GM18502 (cell line): ENCODE results near the gene RARG.

ENCODE experiments used
- ATAC-seq: cut with Tn5 transposase; IDR thresholded peaks from one replicate; pipeline ENCODE4 v1.9.1; 2021; ENCODE audit warnings: mild to moderate bottlenecking; ENCODE audit not compliant: unreplicated experiment, poor library complexity

The RARG gene

GRCh38 chr12:53231921-53232645 is at the start of gene RARG:
Gene RARG, minus strand, starts transcription at chr12:53232209. Its CDS starts 4,664 bp downstream, at chr12:53227545.
- ATAC-seq = no peak

DNA sequence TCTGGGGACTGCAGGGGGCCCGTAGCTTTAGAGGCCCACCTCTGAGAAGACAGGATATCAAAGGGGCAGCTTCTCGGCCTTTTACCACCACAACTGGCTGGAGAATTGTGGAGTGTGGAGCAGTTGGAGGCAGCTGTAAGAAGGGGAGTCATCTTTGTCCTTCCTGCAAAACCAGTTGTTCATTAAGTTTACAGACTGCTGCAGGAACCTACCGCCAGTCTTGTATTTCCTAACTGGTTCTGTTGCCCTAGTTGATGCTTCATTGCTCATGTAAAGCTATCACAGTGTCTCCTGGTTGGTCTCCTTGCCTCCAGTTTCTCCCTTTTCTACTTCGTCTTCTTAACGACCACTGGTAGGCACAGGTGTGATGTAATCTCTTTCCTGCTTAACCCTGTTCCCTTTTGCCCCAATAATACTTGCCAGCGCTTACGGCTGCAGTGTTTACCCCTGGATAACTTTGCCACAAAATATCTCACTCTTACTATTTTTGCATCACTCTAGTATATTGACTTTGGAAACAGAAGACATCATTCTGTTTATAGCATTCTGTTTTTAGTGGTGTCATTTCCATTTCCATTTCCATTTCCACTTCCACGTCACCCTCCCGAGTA is 48.0 kb upstream of the RARG start:
- no peak for ATAC-seq

DNA sequence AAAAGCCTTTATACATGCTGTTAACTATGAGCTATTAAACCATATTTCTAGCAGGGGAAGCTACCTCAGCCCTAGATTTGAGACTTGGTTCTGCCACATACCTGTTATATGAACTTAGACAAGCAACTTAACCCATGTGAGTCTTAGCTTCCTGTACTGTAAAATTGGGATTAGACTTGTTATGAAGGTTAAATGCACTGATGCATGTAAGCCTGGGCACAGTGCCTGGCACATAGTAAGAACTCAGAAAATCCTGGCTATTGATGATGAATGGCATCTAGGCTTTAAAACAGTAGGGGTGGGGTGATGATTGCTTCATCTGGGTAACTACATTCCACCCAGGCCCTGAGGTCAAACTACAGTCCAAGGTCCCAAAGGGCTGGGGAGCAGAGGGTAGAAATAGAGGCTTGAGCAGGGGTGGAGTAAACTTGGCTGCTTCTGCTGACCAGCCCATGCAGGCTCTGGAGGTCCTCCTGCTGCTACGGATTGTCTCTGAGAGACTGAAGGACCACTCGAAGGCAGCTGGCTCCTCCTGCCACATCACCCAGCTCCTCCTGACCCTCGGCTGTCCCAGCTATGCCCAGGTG is 47.4 kb upstream of the RARG start:
- no peak for ATAC-seq

GRCh38 chr12:53277981-53278380 is 46.0 kb upstream of the RARG start:
- no peak for ATAC-seq

- ATAC-seq = no peak
Observed at GRCh38 chr12:53276511-53276910, 44.5 kb upstream of the RARG start.

DNA sequence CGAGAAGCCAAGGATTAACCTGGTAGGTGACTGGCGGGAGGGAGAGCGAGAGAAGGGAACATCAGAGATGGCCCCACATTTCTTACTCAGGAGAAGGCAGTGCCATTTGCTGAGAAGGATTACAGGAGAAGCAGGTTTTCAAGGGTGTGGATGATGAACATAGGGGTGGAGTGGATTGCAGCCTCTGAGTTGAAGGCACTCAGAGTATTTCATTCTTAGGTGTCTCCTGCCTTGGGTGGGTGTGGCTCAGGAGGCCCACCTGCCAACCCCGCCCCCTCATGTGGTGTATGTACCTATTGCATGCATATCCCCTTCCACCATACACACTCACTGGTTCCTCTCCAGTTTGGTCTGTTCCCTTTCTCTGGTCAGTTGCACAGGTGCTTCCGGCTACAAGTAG is 42.4 kb upstream of the RARG start:
- no peak for ATAC-seq

DNA sequence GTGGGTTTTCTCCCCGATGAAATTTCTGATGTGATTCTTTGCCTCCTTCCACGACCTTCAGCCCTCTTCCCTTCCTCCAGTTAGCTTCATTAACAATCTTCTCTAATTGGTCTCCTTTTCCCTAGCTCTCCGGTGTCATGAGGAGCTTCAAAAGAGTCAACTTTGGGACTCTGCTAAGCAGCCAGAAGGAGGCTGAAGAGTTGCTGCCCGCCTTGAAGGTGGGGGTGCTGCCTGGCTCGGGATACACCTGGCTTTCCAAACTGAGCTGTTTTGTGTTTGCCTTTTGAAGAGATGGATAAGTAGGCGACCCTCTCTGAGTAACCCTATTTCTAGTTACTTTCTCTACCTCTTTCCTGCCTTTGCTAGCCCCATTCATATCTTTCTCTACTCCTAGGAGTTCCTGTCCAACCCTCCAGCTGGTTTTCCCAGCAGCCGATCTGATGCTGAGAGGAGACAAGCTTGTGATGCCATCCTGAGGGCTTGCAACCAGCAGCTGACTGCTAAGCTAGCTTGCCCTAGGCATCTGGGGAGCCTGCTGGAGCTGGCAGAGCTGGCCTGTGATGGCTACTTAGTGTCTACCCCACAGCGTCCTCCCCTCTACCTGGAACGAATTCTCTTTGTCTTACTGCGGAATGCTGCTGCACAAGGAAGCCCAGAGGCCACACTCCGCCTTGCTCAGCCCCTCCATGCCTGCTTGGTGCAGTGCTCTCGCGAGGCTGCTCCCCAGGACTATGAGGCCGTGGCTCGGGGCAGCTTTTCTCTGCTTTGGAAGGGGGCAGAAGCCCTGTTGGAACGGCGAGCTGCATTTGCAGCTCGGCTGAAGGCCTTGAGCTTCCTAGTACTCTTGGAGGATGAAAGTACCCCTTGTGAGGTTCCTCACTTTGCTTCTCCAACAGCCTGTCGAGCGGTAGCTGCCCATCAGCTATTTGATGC is 36.9 kb upstream of the RARG start:
- no peak for ATAC-seq

DNA sequence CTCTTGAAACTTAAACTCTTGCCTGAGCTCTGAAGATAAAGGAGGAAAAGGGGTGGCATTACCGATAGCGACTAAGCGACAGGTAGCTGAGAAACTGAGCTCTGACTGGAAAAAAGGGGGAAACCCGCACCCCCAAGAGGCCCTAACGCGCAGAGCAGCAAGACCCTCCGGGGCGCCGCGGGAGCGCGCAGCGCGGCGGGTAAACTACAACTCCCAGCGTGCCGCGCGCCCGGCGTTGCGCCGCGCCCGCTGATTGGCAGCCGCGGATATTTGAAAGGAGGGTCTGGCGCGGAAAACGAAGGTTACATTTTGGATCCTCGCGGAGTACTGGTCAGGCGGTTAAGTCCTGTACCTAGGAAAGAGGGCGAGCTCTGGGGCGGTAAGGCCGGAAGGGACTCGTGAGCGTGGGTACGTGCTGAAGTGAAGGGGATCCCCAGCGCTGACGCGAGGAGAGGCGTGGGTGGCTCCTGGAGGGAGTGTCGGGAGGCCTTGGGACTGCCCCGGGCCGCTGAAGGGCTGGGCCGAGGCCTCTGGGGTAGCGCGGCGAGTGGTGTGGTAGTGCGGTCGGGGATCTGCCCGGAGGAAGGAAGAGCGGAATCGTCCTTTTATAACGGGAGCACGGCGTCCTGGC is 36.1 kb upstream of the RARG start, which contains the start of gene ESPL1:
Gene ESPL1 (plus strand): TSS at position 301 of the 631 bp plus-strand sequence. CDS start 468 bp downstream, outside the sequence.
- ATAC-seq = peak; percentile 88

GRCh38 chr12:53267306-53267998 is 35.4 kb upstream of the RARG start:
- no peak for ATAC-seq

GRCh38 chr12:53265783-53266182 is 33.8 kb upstream of the RARG start:
- no peak for ATAC-seq

DNA sequence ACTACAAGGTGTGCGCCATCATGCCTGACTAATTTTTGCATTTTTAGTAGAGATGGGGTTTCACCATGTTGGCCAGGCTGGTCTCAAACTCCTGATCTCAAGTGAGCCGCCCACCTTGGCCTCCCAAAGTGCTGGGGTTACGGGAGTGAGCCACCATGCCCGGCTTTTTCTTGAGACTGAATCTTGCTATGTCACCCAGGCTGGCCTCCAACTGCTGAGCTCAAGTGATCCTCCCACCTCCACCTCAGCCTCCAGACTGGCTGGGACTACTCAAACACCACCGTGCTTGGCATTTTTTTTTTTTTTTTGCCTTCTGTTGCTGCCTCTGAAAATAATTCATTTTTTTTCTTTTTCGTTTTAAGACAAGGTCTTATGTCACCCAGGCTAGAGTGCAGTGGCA is 27.9 kb upstream of the RARG start:
- no peak for ATAC-seq

GRCh38 chr12:53258541-53259539 is 26.8 kb upstream of the RARG start:
- ATAC-seq = no peak

- peak; percentile 50 for ATAC-seq
Observed at GRCh38 chr12:53255996-53256395, 24.0 kb upstream of the RARG start.

- no peak for ATAC-seq
Observed at GRCh38 chr12:53254816-53255545, 23.0 kb upstream of the RARG start.

DNA sequence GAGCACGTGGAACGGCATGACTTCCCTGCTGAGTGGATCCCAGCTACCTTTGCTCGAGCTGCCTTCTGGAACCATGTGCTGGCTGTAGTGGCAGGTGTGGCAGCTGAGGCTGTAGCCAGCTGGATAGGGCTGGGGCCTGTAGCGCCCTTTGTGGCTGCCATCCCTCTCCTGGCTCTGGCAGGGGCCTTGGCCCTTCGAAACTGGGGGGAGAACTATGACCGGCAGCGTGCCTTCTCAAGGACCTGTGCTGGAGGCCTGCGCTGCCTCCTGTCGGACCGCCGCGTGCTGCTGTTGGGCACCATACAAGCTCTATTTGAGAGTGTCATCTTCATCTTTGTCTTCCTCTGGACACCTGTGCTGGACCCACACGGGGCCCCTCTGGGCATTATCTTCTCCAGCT is 21.3 kb upstream of the RARG start:
- ATAC-seq = no peak

- no peak for ATAC-seq
Observed at GRCh38 chr12:53252349-53252916, 20.4 kb upstream of the RARG start.
